K562 (cell line): Measurements from ENCODE around the gene ENTR1. TPM values are rescaled to one million over a fixed set of nuclear protein-coding genes. Genes with fewer than 3 reads are reported as not detected.

Source experiments
- ATAC-seq: fragments of 200-7000 bp; cut with Tn5 transposase; 3 replicates; pipeline ENCODE4 v1.9.1; 2020; ENCODE audit warnings: moderate library complexity
- BruUV-seq: library from RNA; stranded (reverse); fragments of 400-500 nt; replicated peaks from 2 replicates; lab custom pipeline; 2021; lab: Mats Ljungman, UMichigan
- CTCF ChIA-PET: fragments of 300-600 bp; formaldehyde crosslinking; extraction: SDS; loops from one replicate; lab custom pipeline; 2021; ENCODE audit warnings: low intra/inter-chr PET ratio; lab: Yijun Ruan, JAX
- POLR2A ChIA-PET: fragments of 300-600, 350-650 bp; sonication (Branson Sonifier 250); formaldehyde crosslinking; extraction: SDS; loops from one replicate; lab custom pipeline; 2021; ENCODE audit warnings: antibody characterized with exemption, inconsistent platforms; lab: Yijun Ruan, JAX
- DNase-seq, 4 experiments: peaks; one replicate each; pipeline versions ENCODE4 v3.0.0 to v3.0.0-alpha.2; 2011 to 2018; ENCODE audit warnings: low spot score in 3 of 4, mixed read lengths in 3 of 4; ENCODE audit errors: extremely low read depth in 1 of 4
- FAIRE-seq: peaks from 2 replicates; lab custom pipeline; 2011; peaks lifted over from hg19 to GRCh38; lab: Jason Lieb, UNC
- H2AFZ ChIP-seq: 2 replicates; pipeline ENCODE4 v1.6.0; 2011; ENCODE audit warnings: low read depth, low read length, control low read depth, inconsistent platforms
- H3K27ac ChIP-seq: fragments of 200-600 bp; 3 replicates; pipeline ENCODE4 v1.8.0; 2011; ENCODE audit warnings: low read depth, mild to moderate bottlenecking, control low read depth, inconsistent platforms, low read length, moderate library complexity, mixed read lengths; ENCODE audit errors: extremely low read depth
- H3K27me3 ChIP-seq, 2 experiments: fragments of 300-600 bp in 1 of 2; 2 replicates in 1 of 2; 3 replicates in 1 of 2; pipeline versions ENCODE4 v1.6.0 to v1.8.0; 2011; ENCODE audit warnings: inconsistent platforms in 2 of 2, low read length in 2 of 2, mild to moderate bottlenecking in 1 of 2, mixed read lengths in 1 of 2, moderate library complexity in 1 of 2; ENCODE audit not compliant: control insufficient read depth in 2 of 2, insufficient read depth in 2 of 2
- H3K36me3 ChIP-seq: fragments of 300-600 bp; 3 replicates; pipeline ENCODE4 v1.8.0; 2011; ENCODE audit warnings: mild to moderate bottlenecking, low read length, inconsistent platforms; ENCODE audit not compliant: control insufficient read depth, insufficient read depth
- H3K4me1 ChIP-seq, 2 experiments: fragments of 200-600 bp in 1 of 2; replicated peaks in 1 of 2; 2 replicates in 1 of 2; 3 replicates in 1 of 2; pipeline versions ENCODE4 v1.5.1 to v1.8.0; 2011; ENCODE audit warnings: inconsistent platforms in 2 of 2, low read length in 2 of 2, mild to moderate bottlenecking in 1 of 2, mixed read lengths in 1 of 2, moderate library complexity in 1 of 2; ENCODE audit not compliant: control insufficient read depth in 2 of 2, insufficient read depth in 2 of 2
- H3K4me2 ChIP-seq: 2 replicates; pipeline ENCODE4 v1.6.1; 2011; ENCODE audit warnings: low read length, control low read depth, inconsistent platforms, mixed read lengths; ENCODE audit not compliant: insufficient read depth
- H3K4me3 ChIP-seq: fragments of 200-600 bp; sonication (generic), shearing (Covaris generic); 2 replicates; pipeline ENCODE4 v1.5.1; 2016; ENCODE audit warnings: control low read depth, inconsistent platforms
- H3K79me2 ChIP-seq: fragments of 200-600 bp; 3 replicates; pipeline ENCODE4 v1.8.0; 2011; ENCODE audit warnings: low read length, inconsistent platforms; ENCODE audit not compliant: control insufficient read depth, insufficient read depth
- H3K9ac ChIP-seq, 2 experiments: 2 replicates each; pipeline versions ENCODE4 v1.6.0 to v1.6.1; 2011; ENCODE audit warnings: low read depth in 2 of 2, low read length in 2 of 2, control low read depth in 1 of 2, inconsistent platforms in 1 of 2, mild to moderate bottlenecking in 1 of 2, mixed read lengths in 1 of 2; ENCODE audit not compliant: insufficient read depth in 1 of 2
- H3K9me1 ChIP-seq: one replicate; pipeline ENCODE4 v1.6.0; 2011; ENCODE audit warnings: inconsistent platforms, mild to moderate bottlenecking, low read length, moderate library complexity; ENCODE audit not compliant: control insufficient read depth, insufficient read depth
- H3K9me3 ChIP-seq: replicated peaks from 2 replicates; pipeline ENCODE4 v1.5.1; 2011; ENCODE audit warnings: low read depth, low read length, inconsistent platforms; ENCODE audit not compliant: control insufficient read depth, insufficient read depth
- H4K20me1 ChIP-seq: replicated peaks from 2 replicates; pipeline ENCODE4 v1.6.1; 2011; ENCODE audit warnings: low read length, inconsistent platforms, mixed read lengths; ENCODE audit not compliant: control insufficient read depth, insufficient read depth
- ATF3 ChIP-seq, 2 experiments: fragments of 450-650 bp in 1 of 2; sonication (generic) in 1 of 2; formaldehyde crosslinking in 1 of 2; IDR thresholded peaks in 1 of 2; conservative IDR thresholded peaks in 1 of 2; 2 replicates each; pipeline versions ENCODE4 v1.6.1 to v1.8.1; 2016 to 2023; ENCODE audit warnings: mild to moderate bottlenecking in 2 of 2, moderate library complexity in 2 of 2, inconsistent platforms in 1 of 2, missing genetic modification reagents in 1 of 2
- GTF2A2 ChIP-seq: IDR thresholded peaks from 2 replicates; pipeline ENCODE4 v1.6.1; 2016; ENCODE audit warnings: mild to moderate bottlenecking, missing genetic modification characterization, missing compliant biosample characterization
- GTF2B ChIP-seq: IDR thresholded peaks from 2 replicates; pipeline ENCODE4 v1.6.1; 2011; ENCODE audit not compliant: insufficient read length; ENCODE audit errors: extremely low read depth
- HIVEP1 ChIP-seq: fragments of 250-450 bp; sonication (Bioruptor Pico); IDR thresholded peaks from 2 replicates; pipeline ENCODE4 v1.4.0; 2020; ENCODE audit warnings: mild to moderate bottlenecking
- ILK ChIP-seq: fragments of 450-650 bp; IDR thresholded peaks from 2 replicates; pipeline ENCODE4 v1.6.1; 2016; ENCODE audit warnings: missing genetic modification characterization, low read depth, mild to moderate bottlenecking, missing compliant biosample characterization, moderate library complexity, borderline replicate concordance
- MIER1 ChIP-seq: fragments of 450-650 bp; IDR thresholded peaks from 2 replicates; pipeline ENCODE4 v1.6.1; 2016; ENCODE audit warnings: antibody characterized with exemption, mild to moderate bottlenecking, low read depth
- NKRF ChIP-seq: fragments of 450-650 bp; IDR thresholded peaks from 2 replicates; pipeline ENCODE4 v1.6.1; 2016; ENCODE audit warnings: borderline replicate concordance
- POLR2B ChIP-seq: fragments of 450-650 bp; IDR thresholded peaks from 2 replicates; pipeline ENCODE4 v1.6.1; 2018; ENCODE audit warnings: low read depth; ENCODE audit not compliant: partially characterized antibody
- SLC30A9 ChIP-seq: fragments of 250-450 bp; sonication (Bioruptor Pico); IDR thresholded peaks from 2 replicates; pipeline ENCODE4 v1.8.0; 2022; ENCODE audit warnings: mild to moderate bottlenecking, moderate library complexity
- TEAD1 ChIP-seq, 2 experiments: fragments of 450-650 bp in 1 of 2; sonication (generic) in 1 of 2; formaldehyde crosslinking; IDR thresholded peaks; 2 replicates each; pipeline versions ENCODE4 v1.4.0 to v1.8.0; 2020 to 2022; ENCODE audit warnings: mild to moderate bottlenecking in 2 of 2, missing genetic modification reagents in 1 of 2
- ZNF696 ChIP-seq: fragments of 250-450 bp; sonication (Bioruptor Pico); conservative IDR thresholded peaks from 2 replicates; pipeline ENCODE4 v1.4.0; 2020; ENCODE audit warnings: mild to moderate bottlenecking, moderate library complexity
- WGBS: fragments of 100-300 bp; shearing (Covaris generic); methylation state at CpG from one replicate; pipeline ENCODE4 v1.1.6; 2016; ENCODE audit warnings: low coverage, mixed read lengths; ENCODE audit not compliant: insufficient coverage; ENCODE audit errors: missing lambda C conversion rate; 5-methylcytosine and 5-hydroxymethylcytosine counted together
- in situ Hi-C: fragments of 300-500 bp; cut with MboI; formaldehyde crosslinking; loops from 4 replicates; pipeline ENCODE4 v1.15.0; 2018; ENCODE audit warnings: inconsistent platforms, mixed read lengths
- intact Hi-C: fragments of 100-400 bp; cut with micrococcal nuclease; formaldehyde crosslinking; loops from 2 replicates; pipeline ENCODE4 v1.14.2; 2022
- polyA plus RNA-seq, 8 experiments: library from polyadenylated mRNA; depleted of rRNA in 4 of 8; stranded (reverse) in 5 of 8; unstranded in 3 of 8; fragments of >200 nt; fragmentation: Nextera tagmentation in 2 of 8; fragmentation: Illumina TruSeq in 1 of 8; extraction: Ambion mirVana in 2 of 8; extraction: Trizol in 1 of 8; gene quantifications; 2 replicates each; pipeline versions ENCODE4 v1.2.1 to v1.2.3, GENCODE V29; 2011 to 2014; ENCODE audit warnings: inconsistent platforms in 1 of 8, missing spikeins in 1 of 8
- total RNA-seq, 7 experiments: library from RNA; depleted of rRNA in 6 of 7; stranded (reverse); fragments of >200 nt in 6 of 7; fragmentation: Illumina TruSeq in 2 of 7; extraction: Trizol in 2 of 7; gene quantifications; 2 replicates each; pipeline versions ENCODE4 v1.2.1 to v1.2.3, GENCODE V29; 2011 to 2021; ENCODE audit warnings: low replicate concordance in 1 of 7

The ENTR1 gene
- total and polyA plus RNA-seq, 9 of the 15 experiments (the other 6 are each of a cell fraction or from before 2014, with no cell fraction given), result 6.7 to 106 (median 72.6) TPM

GRCh38 chr9:136399176-136400037 lies 11.0 kb downstream of the ENTR1 start:
- Histone ChIP-seq H3K36me3 (peaks cover 72% of the 10 kb centered on the region), H2AFZ (peak overlapping the region; percentile 44; the same call in 1 of the 2 replicates), H3K79me2 (peaks cover 28% of the 10 kb centered on the region), H3K4me3 (peak overlapping the region; percentile 98), H3K4me2 (peak overlapping the region; percentile 97), H3K9me3 (no peaks in the 10 kb centered on the region), H3K4me1 (peaks cover 7 to 43% of the 10 kb centered on the region in 2 experiments; a peak in 4 of 5 replicates), H3K27me3 (no peaks in the 10 kb centered on the region), H3K9me1 (no peaks in the 10 kb centered on the region), H4K20me1 (no peaks in the 10 kb centered on the region; the same call in 1 of the 2 replicates), H3K27ac (peak overlapping the region; percentile 69), H3K9ac (peak overlapping the region; percentile 78 to 98)
- ATAC-seq, result peak; percentile 16
- POLR2A ChIA-PET, result interaction anchor here (0.6 to 1.0 kb wide), 4 partner anchors 27 to 469 kb away, joined by 3 to 4 read pairs (median 4); partner anchors contain the start of gene DNLZ
- intact Hi-C loops, result loop anchor here (1.0 to 2.0 kb wide), 3 partner anchors 34 to 61 kb away; no protein-coding TSS in a partner anchor
- under 1% methylated on average over 46 of the region's 67 CpGs for WGBS
- CTCF ChIA-PET, result interaction anchor here (0.8 to 1.9 kb wide), 6 partner anchors 36 to 232 kb away, joined by 3 to 10 read pairs (median 5); partner anchors contain the start of gene DNLZ
- no peak for FAIRE-seq
- in situ Hi-C loops, result no loop called here
- peak in 2 of 4 experiments; percentile 36 to 43 for DNase-seq
- no TSS peak for BruUV-seq
- TF ChIP-seq POLR2B, result no peak
- peak in 1 of 2 experiments; percentile 65; a peak in 1 of 4 replicates for TF ChIP-seq TEAD1 (CRISPR knock-in tag; IDR thresholded peaks at IDR 0.05)
- TF ChIP-seq GTF2B, result no peak
- no peak for TF ChIP-seq SLC30A9 (CRISPR knock-in tag)
- no peak for TF ChIP-seq GTF2A2 (tag)
- no peak for TF ChIP-seq MIER1
- peak; percentile 52; the same call in 1 of the 2 replicates for TF ChIP-seq NKRF
- no peak for TF ChIP-seq HIVEP1 (CRISPR knock-in tag)
- TF ChIP-seq ATF3 (IDR thresholded peaks at IDR 0.05), result no peak
- no peak for TF ChIP-seq ATF3 (CRISPR knock-in tag; conservative IDR thresholded peaks at IDR 0.05)
- no peak for TF ChIP-seq ILK (tag)
- TF ChIP-seq ZNF696 (CRISPR knock-in tag), result no peak
